Left ventricle myocardium inferior (tissue), 1 donor: ENCODE data around the gene NOS1AP. TPM values are rescaled to one million over a fixed set of nuclear protein-coding genes. Genes with fewer than 3 reads are reported as not detected.

Experiments
- DNase-seq: peaks from one replicate; pipeline ENCODE4 v3.0.0-alpha.2; 2020
- H3K27ac ChIP-seq: fragments of 200-600 bp; replicated peaks from 2 replicates; pipeline ENCODE4 v1.8.0; 2021
- H3K27me3 ChIP-seq: fragments of 200-600 bp; 2 replicates; pipeline ENCODE4 v1.8.0; 2021; ENCODE audit warnings: low read depth
- H3K36me3 ChIP-seq: fragments of 200-600 bp; 2 replicates; pipeline ENCODE4 v1.8.0; 2021
- H3K4me1 ChIP-seq: fragments of 200-600 bp; 2 replicates; pipeline ENCODE4 v1.8.0; 2021
- H3K4me3 ChIP-seq: fragments of 200-600 bp; 2 replicates; pipeline ENCODE4 v1.8.0; 2021; ENCODE audit warnings: mild to moderate bottlenecking, moderate library complexity
- H3K9me3 ChIP-seq: fragments of 200-600 bp; replicated peaks from 2 replicates; pipeline ENCODE4 v1.8.0; 2021
- intact Hi-C: fragments of 100-400 bp; cut with micrococcal nuclease; formaldehyde crosslinking; loops from one replicate; pipeline ENCODE4 v1.11.0; 2022
- total RNA-seq: library from RNA; stranded (reverse); fragmentation: NEBNext Ultra II Directional; extraction: Animal tissue kit (Norgen Biotek cat#: 25700); gene quantifications from one replicate; pipeline ENCODE4 v1.2.1, GENCODE V29; 2021
- TF ChIP-seq, protein P1 (sequence below): fragments of 200-600 bp; IDR thresholded peaks from 2 replicates; pipeline ENCODE4 v1.8.0; 2021; ENCODE audit warnings: antibody characterized with exemption, mild to moderate bottlenecking, borderline replicate concordance
- donor health status: DM: no; HTN: yes; CAD: no; lungs with severe emphysema.

Gene NOS1AP
- total RNA-seq, 1 donor from 2014 or later = 6.2 TPM

GRCh38 chr1:162144853-162145252, 75.4 kb downstream of the NOS1AP start:
- DNase-seq = no peak
- intact Hi-C loops = no loop called here

DNA sequence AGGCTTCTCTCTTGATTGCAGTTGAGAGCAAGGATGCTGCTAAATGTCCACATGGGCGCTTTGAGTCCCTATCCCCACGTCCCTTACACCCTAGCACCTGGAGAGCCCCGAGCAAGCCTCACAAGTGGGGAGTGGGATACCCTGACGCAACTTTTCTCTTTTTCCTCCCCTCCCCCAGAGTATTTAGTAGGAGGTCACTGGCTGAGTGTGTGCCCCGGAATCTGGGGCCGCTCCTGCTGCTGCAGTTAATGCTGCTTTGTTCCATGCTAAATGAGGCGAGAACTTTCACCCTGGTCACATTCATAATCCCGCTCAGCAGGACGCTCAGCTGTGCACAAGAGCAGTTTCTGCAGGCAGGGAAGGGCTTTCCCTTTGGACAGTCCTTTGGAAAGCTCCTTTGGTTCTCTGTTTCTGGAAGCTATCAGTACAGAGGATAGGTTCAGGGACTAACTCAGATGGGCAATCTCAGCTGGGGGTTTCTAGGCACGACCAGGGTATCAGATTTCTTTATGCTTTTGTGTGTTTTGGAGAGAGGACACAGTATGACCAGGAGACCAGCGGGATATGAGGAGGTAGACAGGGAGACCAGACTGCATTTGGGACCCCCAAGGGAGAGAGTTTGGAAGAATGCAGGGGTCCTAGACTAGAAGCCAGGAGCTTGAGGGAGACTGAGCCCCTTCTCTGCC, 75.9 kb downstream of the NOS1AP start:
- Histone ChIP-seq H3K27me3 (no peaks in the 10 kb centered on the region), H3K4me1 (no peaks in the 10 kb centered on the region), H3K36me3 (no peaks in the 10 kb centered on the region), H3K4me3 (no peak overlapping the region), H3K9me3 (peaks cover 5% of the 10 kb centered on the region), H3K27ac (no peak overlapping the region)
- intact Hi-C loops = no loop called here
- no peak for DNase-seq
- TF ChIP-seq, protein P1, sequence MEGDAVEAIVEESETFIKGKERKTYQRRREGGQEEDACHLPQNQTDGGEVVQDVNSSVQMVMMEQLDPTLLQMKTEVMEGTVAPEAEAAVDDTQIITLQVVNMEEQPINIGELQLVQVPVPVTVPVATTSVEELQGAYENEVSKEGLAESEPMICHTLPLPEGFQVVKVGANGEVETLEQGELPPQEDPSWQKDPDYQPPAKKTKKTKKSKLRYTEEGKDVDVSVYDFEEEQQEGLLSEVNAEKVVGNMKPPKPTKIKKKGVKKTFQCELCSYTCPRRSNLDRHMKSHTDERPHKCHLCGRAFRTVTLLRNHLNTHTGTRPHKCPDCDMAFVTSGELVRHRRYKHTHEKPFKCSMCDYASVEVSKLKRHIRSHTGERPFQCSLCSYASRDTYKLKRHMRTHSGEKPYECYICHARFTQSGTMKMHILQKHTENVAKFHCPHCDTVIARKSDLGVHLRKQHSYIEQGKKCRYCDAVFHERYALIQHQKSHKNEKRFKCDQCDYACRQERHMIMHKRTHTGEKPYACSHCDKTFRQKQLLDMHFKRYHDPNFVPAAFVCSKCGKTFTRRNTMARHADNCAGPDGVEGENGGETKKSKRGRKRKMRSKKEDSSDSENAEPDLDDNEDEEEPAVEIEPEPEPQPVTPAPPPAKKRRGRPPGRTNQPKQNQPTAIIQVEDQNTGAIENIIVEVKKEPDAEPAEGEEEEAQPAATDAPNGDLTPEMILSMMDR = no peak

More at GRCh38 chr1:162144853-162145252, 75.4 kb downstream of the NOS1AP start:
- H3K9me3 ChIP-seq = no peaks in the 10 kb centered on the region
- no peaks in the 10 kb centered on the region for H3K36me3 ChIP-seq
- TF ChIP-seq, protein P1 = no peak
- H3K27ac ChIP-seq = no peak overlapping the region
- H3K27me3 ChIP-seq = no peaks in the 10 kb centered on the region
- H3K4me3 ChIP-seq = no peak overlapping the region
- H3K4me1 ChIP-seq = no peaks in the 10 kb centered on the region

DNA sequence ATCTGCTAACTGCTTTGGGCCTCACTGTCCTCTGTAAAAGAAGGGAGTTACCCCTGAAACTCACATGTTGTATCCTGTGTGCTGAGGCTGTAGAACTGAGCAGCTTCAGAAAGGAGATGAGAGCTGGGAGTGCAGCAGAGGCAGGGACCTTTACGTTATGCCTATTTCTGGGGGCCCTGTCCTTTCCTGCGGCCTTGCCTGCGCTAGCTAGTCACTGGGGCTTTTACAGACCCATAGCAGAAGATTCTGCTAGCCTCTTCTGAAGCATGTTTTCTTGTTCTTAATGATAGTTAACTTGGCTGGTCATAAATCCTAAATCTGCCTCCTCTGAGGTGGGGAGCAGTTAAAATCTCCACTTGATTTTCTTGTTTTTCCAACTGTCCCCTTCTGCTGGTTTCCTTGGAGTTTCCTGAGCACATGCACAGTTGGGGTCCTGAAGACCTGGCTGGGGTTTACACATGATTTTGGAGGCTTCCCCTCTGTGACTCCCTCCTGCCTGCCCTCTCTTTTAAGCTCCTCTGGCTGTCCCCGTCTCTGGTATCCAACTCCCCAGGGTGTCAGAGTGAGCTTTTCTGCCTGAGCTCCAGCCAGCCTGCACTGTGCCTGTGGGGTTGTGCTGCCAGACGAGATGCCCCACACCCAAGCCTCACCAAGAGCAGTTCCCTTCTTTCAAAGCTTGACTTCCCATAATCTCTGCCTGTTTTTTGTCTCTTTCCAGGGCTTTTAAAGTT, 76.6 kb downstream of the NOS1AP start:
- no peak for DNase-seq
- H3K9me3 ChIP-seq = peaks cover 5% of the 10 kb centered on the region
- H3K27me3 ChIP-seq = no peaks in the 10 kb centered on the region
- no peak overlapping the region for H3K27ac ChIP-seq
- H3K4me3 ChIP-seq = no peak overlapping the region
- H3K36me3 ChIP-seq = no peaks in the 10 kb centered on the region
- H3K4me1 ChIP-seq = no peaks in the 10 kb centered on the region
- TF ChIP-seq, protein P1 = no peak
- intact Hi-C loops = no loop called here

DNA sequence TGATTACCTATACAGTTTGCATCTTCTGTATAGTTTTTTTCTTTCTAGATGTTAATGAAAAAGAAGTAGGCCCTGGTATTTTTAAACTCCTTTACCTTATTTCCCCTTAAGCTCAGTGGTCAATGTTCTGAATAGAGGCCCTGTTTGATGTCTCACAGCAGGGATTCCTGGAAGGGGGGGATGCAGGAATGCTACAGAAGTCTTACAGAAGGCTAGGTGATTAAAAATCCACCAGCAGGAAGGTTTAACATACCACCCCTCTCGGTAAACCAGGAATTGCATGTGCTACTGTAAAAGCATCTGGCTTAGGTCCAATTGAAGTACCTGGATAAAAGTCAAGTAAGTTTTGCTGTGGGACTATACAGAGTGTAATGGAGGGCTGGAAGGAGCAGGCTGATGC, 78.3 kb downstream of the NOS1AP start:
- no peaks in the 10 kb centered on the region for H3K4me1 ChIP-seq
- intact Hi-C loops = no loop called here
- no peaks in the 10 kb centered on the region for H3K27me3 ChIP-seq
- no peak overlapping the region for H3K27ac ChIP-seq
- H3K36me3 ChIP-seq = no peaks in the 10 kb centered on the region
- peaks cover 5% of the 10 kb centered on the region for H3K9me3 ChIP-seq
- H3K4me3 ChIP-seq = no peak overlapping the region
- TF ChIP-seq, protein P1 = no peak
- no peak for DNase-seq

DNA sequence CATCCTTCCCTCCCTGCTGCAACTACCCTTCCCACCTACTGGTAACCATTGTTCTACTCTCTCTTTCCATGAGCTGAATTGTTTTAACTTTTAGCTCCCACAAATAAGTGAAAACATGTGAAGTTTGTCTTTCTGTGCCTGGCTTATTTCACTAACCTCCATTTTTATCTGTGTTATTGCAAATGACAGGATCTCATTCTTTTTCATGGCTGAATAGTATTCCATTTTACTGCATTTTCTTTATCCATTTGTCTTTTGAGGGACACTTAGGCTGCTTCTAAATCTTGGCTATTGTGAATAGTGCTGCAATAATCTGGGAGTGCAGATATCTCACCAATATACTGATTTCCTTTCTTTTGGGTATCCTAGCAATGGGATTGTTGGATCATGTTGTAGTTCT, 80.6 kb downstream of the NOS1AP start:
- H3K4me3 ChIP-seq = no peak overlapping the region
- no peak overlapping the region for H3K27ac ChIP-seq
- H3K4me1 ChIP-seq = no peaks in the 10 kb centered on the region
- peaks cover 5% of the 10 kb centered on the region for H3K9me3 ChIP-seq
- no peaks in the 10 kb centered on the region for H3K36me3 ChIP-seq
- TF ChIP-seq, protein P1 = no peak
- H3K27me3 ChIP-seq = no peaks in the 10 kb centered on the region
- no peak for DNase-seq
- intact Hi-C loops = no loop called here
